ENCODE results near the gene CCDC78. TPM values are rescaled to one million over a fixed set of nuclear protein-coding genes. Genes with fewer than 3 reads are reported as not detected.

CCDC78 gene
- polyA plus RNA-seq, 1 donor (not counting 4 experiments of a cell fraction or from before 2014, with no cell fraction given), result 2.5 TPM

DNA sequence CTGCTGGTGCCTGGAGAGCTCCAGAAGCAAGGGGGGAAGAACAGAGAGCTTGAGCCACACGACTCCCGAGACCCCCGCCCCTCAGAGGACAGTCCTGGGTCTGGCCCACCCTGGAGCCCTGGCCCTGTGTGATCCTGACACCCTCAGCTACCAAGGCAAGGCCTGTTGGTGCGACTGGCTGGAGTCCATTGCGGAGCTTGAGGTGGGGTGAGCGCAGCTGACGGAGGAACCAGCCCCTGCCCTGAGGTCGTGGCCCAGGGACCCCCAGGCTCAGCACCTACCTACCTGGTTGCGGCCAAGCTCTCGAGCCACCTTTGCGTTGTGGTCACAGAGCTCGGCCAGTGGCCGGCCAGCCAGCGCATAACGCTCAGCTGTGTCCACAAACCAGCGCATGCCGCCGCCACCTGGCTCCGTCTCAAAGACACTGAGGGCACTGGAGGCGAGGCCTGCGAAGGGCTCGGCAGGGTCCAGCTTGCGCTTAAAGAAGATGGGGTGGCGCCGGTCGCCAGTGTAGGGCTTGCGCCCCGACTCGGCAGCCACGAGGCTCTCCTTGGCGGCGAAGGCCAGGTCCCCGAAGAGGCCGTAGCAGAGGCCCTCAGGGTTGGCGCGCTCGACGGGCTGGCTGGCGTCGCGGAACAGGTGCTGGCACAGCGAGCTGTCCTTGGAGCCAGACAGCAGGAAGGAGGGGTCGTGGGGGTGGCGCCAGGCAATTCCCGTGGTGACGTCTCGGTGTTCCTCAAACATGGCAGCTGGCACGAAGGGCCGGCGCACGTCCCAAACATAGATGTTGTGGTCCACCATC, 39.6 kb downstream of the CCDC78 start:
- no peak for FAIRE-seq
- Histone ChIP-seq H3K9ac (ENCODE audit: control insufficient read depth, extremely low read depth, insufficient read depth, low read length) (no peak overlapping the region), H4K20me1 (ENCODE audit: control insufficient read depth, extremely low read depth, insufficient read depth, low read length) (peaks cover 8% of the 10 kb centered on the region), H3K9me3 (ENCODE audit: control insufficient read depth, low read depth, low read length) (no peaks in the 10 kb centered on the region), H3K4me2 (ENCODE audit: control insufficient read depth, extremely low read depth, insufficient read depth, low read depth, low read length) (no peak overlapping the region), H3K9me1 (ENCODE audit: control insufficient read depth, extremely low read depth, insufficient read depth, low read length) (no peaks in the 10 kb centered on the region), H3K79me2 (ENCODE audit: control insufficient read depth, insufficient read depth, low read length) (peaks cover 32% of the 10 kb centered on the region), H2AFZ (ENCODE audit: control insufficient read depth, low read length) (no peak overlapping the region), H3K36me3 (ENCODE audit: control insufficient read depth in 2 of 2, extremely low read depth in 1 of 2, insufficient read depth in 2 of 2, low read length in 2 of 2) (peaks cover 10 to 33% of the 10 kb centered on the region in 2 experiments), H3K27me3 (ENCODE audit: control insufficient read depth, extremely low read depth, insufficient read depth, low read length) (peaks cover 7% of the 10 kb centered on the region), H3K27ac (ENCODE audit: control insufficient read depth, insufficient read depth, low read length) (no peak overlapping the region), H3K4me3 (ENCODE audit: control insufficient read depth in 2 of 3, extremely low read depth in 1 of 3, insufficient read depth in 2 of 3, low read depth in 1 of 3, low read length in 3 of 3) (no peak overlapping the region), H3K4me1 (ENCODE audit: control insufficient read depth, extremely low read depth, insufficient read depth, low read length) (peaks cover 28% of the 10 kb centered on the region)
- TF ChIP-seq EZH2 (IDR thresholded peaks at IDR 0.05; ENCODE audit: low read length), result no peak
- DNase-seq (ENCODE audit: low read depth, low spot score), result no peak
- dilution Hi-C loops (cut with MboI; ENCODE audit: extremely low pct_ligation_motif_present, low sequenced_read_pairs), result no loop called here

DNA sequence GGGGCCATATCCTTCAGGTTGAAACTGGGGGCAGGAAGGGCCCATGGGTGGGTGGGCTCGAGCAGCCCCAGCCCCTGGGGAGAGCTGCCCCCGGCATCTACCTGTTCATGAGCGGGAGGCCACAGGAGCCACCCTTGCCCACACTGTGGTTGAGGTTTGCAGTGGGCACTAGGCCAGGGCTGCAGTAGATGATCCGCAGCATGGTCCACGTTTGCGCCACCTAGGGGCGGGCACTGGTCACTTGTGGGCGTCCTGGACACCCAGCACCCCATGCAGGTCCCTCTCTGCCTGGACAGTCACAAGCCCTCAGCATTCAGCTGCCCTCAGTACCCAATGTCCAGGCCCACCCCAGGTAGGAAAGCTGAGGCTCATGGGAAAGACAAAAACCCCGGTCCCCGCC, 40.3 kb downstream of the CCDC78 start:
- Histone ChIP-seq H3K79me2 (ENCODE audit: control insufficient read depth, insufficient read depth, low read length) (peaks cover 39% of the 10 kb centered on the region), H3K4me1 (ENCODE audit: control insufficient read depth, extremely low read depth, insufficient read depth, low read length) (peaks cover 33% of the 10 kb centered on the region), H4K20me1 (ENCODE audit: control insufficient read depth, extremely low read depth, insufficient read depth, low read length) (peaks cover 15% of the 10 kb centered on the region), H3K27ac (ENCODE audit: control insufficient read depth, insufficient read depth, low read length) (no peak overlapping the region), H3K9me1 (ENCODE audit: control insufficient read depth, extremely low read depth, insufficient read depth, low read length) (no peaks in the 10 kb centered on the region), H3K4me2 (ENCODE audit: control insufficient read depth, extremely low read depth, insufficient read depth, low read depth, low read length) (no peak overlapping the region), H3K4me3 (ENCODE audit: control insufficient read depth in 2 of 3, extremely low read depth in 1 of 3, insufficient read depth in 2 of 3, low read depth in 1 of 3, low read length in 3 of 3) (no peak overlapping the region), H2AFZ (ENCODE audit: control insufficient read depth, low read length) (no peak overlapping the region), H3K9me3 (ENCODE audit: control insufficient read depth, low read depth, low read length) (no peaks in the 10 kb centered on the region), H3K36me3 (ENCODE audit: control insufficient read depth in 2 of 2, extremely low read depth in 1 of 2, insufficient read depth in 2 of 2, low read length in 2 of 2) (peaks cover 12 to 37% of the 10 kb centered on the region in 2 experiments), H3K27me3 (ENCODE audit: control insufficient read depth, extremely low read depth, insufficient read depth, low read length) (peaks cover 2% of the 10 kb centered on the region), H3K9ac (ENCODE audit: control insufficient read depth, extremely low read depth, insufficient read depth, low read length) (no peak overlapping the region)
- dilution Hi-C loops (cut with MboI; ENCODE audit: extremely low pct_ligation_motif_present, low sequenced_read_pairs), result no loop called here
- FAIRE-seq (no peak), DNase-seq (ENCODE audit: low read depth, low spot score) (no peak)
- TF ChIP-seq EZH2 (IDR thresholded peaks at IDR 0.05; ENCODE audit: low read length), result no peak
- TF ChIP-seq, protein P1, sequence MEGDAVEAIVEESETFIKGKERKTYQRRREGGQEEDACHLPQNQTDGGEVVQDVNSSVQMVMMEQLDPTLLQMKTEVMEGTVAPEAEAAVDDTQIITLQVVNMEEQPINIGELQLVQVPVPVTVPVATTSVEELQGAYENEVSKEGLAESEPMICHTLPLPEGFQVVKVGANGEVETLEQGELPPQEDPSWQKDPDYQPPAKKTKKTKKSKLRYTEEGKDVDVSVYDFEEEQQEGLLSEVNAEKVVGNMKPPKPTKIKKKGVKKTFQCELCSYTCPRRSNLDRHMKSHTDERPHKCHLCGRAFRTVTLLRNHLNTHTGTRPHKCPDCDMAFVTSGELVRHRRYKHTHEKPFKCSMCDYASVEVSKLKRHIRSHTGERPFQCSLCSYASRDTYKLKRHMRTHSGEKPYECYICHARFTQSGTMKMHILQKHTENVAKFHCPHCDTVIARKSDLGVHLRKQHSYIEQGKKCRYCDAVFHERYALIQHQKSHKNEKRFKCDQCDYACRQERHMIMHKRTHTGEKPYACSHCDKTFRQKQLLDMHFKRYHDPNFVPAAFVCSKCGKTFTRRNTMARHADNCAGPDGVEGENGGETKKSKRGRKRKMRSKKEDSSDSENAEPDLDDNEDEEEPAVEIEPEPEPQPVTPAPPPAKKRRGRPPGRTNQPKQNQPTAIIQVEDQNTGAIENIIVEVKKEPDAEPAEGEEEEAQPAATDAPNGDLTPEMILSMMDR (optimal IDR thresholded peaks at IDR 0.05 in 1 of 3, IDR thresholded peaks at IDR 0.05 in 1 of 3, conservative IDR thresholded peaks at IDR 0.05 in 1 of 3; ENCODE audit: extremely low read depth in 1 of 3, insufficient read depth in 2 of 3, low read length in 3 of 3), result peak; percentile 36 to 79 (median 72)
